ENCODE results near the gene CCDC97. TPM values are rescaled to one million over a fixed set of nuclear protein-coding genes. Genes with fewer than 3 reads are reported as not detected.

CCDC97 gene
- total and polyA plus RNA-seq, 4 donors = 13.2 to 39.9 (median 20.9) TPM

DNA sequence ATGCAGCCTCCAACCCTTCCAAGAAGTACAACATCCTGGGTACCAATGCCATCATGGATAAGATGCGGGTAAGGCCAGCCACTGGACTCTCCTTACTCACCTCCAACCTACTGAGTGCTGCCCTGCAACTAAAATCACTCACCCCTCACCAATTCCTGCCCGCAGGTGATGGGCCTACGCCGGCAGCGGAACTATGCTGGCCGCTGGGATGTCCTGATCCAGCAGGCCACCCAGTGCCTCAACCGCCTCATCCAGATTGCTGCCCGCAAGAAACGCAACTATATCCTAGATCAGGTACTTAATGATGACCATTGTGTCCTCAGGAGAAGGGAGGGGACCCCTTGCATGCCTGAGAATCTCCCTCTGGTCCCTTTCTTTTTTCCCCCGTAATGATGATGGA is 15.6 kb upstream of the CCDC97 start:
- 95 to 98% methylated on average over 10 of the region's 10 CpGs for WGBS, 2 donors
- H3K9me3 ChIP-seq (ENCODE audit: control insufficient read depth in 4 of 4, insufficient read depth in 3 of 4, low read length in 3 of 4) = no peaks in the 10 kb centered on the region
- TF ChIP-seq, protein P1, sequence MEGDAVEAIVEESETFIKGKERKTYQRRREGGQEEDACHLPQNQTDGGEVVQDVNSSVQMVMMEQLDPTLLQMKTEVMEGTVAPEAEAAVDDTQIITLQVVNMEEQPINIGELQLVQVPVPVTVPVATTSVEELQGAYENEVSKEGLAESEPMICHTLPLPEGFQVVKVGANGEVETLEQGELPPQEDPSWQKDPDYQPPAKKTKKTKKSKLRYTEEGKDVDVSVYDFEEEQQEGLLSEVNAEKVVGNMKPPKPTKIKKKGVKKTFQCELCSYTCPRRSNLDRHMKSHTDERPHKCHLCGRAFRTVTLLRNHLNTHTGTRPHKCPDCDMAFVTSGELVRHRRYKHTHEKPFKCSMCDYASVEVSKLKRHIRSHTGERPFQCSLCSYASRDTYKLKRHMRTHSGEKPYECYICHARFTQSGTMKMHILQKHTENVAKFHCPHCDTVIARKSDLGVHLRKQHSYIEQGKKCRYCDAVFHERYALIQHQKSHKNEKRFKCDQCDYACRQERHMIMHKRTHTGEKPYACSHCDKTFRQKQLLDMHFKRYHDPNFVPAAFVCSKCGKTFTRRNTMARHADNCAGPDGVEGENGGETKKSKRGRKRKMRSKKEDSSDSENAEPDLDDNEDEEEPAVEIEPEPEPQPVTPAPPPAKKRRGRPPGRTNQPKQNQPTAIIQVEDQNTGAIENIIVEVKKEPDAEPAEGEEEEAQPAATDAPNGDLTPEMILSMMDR (IDR thresholded peaks at IDR 0.05; ENCODE audit: control extremely low read depth, extremely low read depth) = no peak
- peaks cover 11 to 27% (median 23%) of the 10 kb centered on the region in 5 donors for H3K4me1 ChIP-seq (ENCODE audit: control insufficient read depth in 5 of 5, insufficient read depth in 5 of 5, low read length in 5 of 5)
- H3K9ac ChIP-seq (ENCODE audit: insufficient read depth in 1 of 2, low read length in 2 of 2) = no peak overlapping the region
- peak overlapping the region in 1 of 2 donors; percentile 10 for H3K27ac ChIP-seq (ENCODE audit: low read depth in 1 of 2, low read length in 1 of 2)
- H3K36me3 ChIP-seq (ENCODE audit: control insufficient read depth in 4 of 4, insufficient read depth in 4 of 4, low read length in 4 of 4) = peaks cover 42 to 69% (median 66%) of the 10 kb centered on the region in 4 donors
- DNase-seq (no peak), ATAC-seq (ENCODE audit: insufficient read depth, low FRiP score) (no peak)
- no peak overlapping the region for H3K4me3 ChIP-seq
- no peaks in the 10 kb centered on the region for H3K27me3 ChIP-seq (ENCODE audit: control insufficient read depth in 3 of 3, insufficient read depth in 3 of 3, low read length in 2 of 3)

DNA sequence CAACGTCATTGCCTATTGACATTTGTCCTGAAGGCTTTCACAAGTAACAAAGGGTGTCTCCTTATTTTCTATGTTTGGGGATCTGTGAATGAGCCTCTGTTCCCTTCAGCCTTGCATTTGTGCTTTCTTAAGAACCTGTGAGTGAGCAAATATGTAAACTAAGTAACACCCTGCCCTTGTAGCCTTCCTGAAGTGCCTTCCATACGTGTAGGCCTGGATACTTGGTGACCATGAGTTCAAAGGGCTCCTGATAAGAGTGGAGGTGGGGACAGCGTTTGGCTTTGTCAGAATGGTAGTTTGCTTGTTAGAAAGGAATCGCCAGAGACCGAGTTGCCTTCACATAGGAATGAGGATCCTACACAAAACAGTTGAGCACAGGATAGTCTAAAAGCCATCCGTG is 14.5 kb upstream of the CCDC97 start:
- ATAC-seq (ENCODE audit: insufficient read depth, low FRiP score) = no peak
- WGBS, 2 donors = 64 to 80% methylated on average over 6 of the region's 6 CpGs
- H3K27ac ChIP-seq (ENCODE audit: low read depth in 1 of 2, low read length in 1 of 2) = peak overlapping the region in 1 of 2 donors; percentile 34
- H3K4me3 ChIP-seq = no peak overlapping the region
- H3K4me1 ChIP-seq (ENCODE audit: control insufficient read depth in 5 of 5, insufficient read depth in 5 of 5, low read length in 5 of 5) = peaks cover 11 to 34% (median 30%) of the 10 kb centered on the region in 5 donors
- DNase-seq = no peak
- TF ChIP-seq, protein P1 (IDR thresholded peaks at IDR 0.05; ENCODE audit: control extremely low read depth, extremely low read depth) = no peak
- peaks cover 41 to 72% (median 65%) of the 10 kb centered on the region in 4 donors for H3K36me3 ChIP-seq (ENCODE audit: control insufficient read depth in 4 of 4, insufficient read depth in 4 of 4, low read length in 4 of 4)
- H3K9ac ChIP-seq (ENCODE audit: insufficient read depth in 1 of 2, low read length in 2 of 2) = no peak overlapping the region
- H3K27me3 ChIP-seq (ENCODE audit: control insufficient read depth in 3 of 3, insufficient read depth in 3 of 3, low read length in 2 of 3) = no peaks in the 10 kb centered on the region
- no peaks in the 10 kb centered on the region for H3K9me3 ChIP-seq (ENCODE audit: control insufficient read depth in 4 of 4, insufficient read depth in 3 of 4, low read length in 3 of 4)

DNA sequence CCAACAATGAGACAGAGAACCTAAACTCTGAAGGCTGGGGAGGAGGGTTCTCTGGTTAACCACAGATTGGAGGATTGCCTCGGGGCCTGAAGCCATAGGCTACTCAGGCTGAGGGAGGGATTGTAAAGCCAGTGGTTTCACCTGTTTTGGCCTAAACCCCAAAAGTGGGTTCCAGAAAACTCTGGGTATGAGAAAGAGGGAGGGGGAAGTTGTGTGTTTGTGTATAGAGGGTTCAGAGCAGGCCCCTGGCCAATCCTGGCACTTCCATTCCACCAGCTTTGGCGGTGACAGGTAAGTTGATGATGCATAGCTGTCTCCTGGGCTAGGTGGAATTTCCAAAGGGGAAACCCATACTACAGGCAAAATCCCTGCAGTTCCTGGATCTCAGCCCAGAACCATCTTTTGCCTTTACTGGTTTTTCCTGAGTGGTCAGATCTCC is 13.5 kb upstream of the CCDC97 start:
- peak overlapping the region in 1 of 2 donors; percentile 58 for H3K9ac ChIP-seq (ENCODE audit: insufficient read depth in 1 of 2, low read length in 2 of 2)
- peak overlapping the region; percentile 48 to 66 for H3K27ac ChIP-seq (ENCODE audit: low read depth in 1 of 2, low read length in 1 of 2)
- no peak overlapping the region for H3K4me3 ChIP-seq
- WGBS, 2 donors = 59 to 77% methylated on average over 2 of the region's 2 CpGs
- ATAC-seq (ENCODE audit: insufficient read depth, low FRiP score) (no peak), DNase-seq (no peak)
- H3K27me3 ChIP-seq (ENCODE audit: control insufficient read depth in 3 of 3, insufficient read depth in 3 of 3, low read length in 2 of 3) = no peaks in the 10 kb centered on the region
- no peaks in the 10 kb centered on the region for H3K9me3 ChIP-seq (ENCODE audit: control insufficient read depth in 4 of 4, insufficient read depth in 3 of 4, low read length in 3 of 4)
- peaks cover 39 to 71% (median 66%) of the 10 kb centered on the region in 4 donors for H3K36me3 ChIP-seq (ENCODE audit: control insufficient read depth in 4 of 4, insufficient read depth in 4 of 4, low read length in 4 of 4)
- H3K4me1 ChIP-seq (ENCODE audit: control insufficient read depth in 5 of 5, insufficient read depth in 5 of 5, low read length in 5 of 5) = peaks cover 11 to 34% (median 30%) of the 10 kb centered on the region in 5 donors
- TF ChIP-seq, protein P1 (IDR thresholded peaks at IDR 0.05; ENCODE audit: control extremely low read depth, extremely low read depth) = no peak

Measured in lung (tissue), 12 donors.